Embryonic facial prominence (tissue), 1 donor: ENCODE results near the gene POLR3F.
"Not testable (repeated sequence)": the region's sequence is repeated elsewhere in the genome, so short reads cannot be mapped to it uniquely, and the experiment has no call there.

Experiments
- DNase-seq: peaks from one replicate; pipeline ENCODE4 v3.0.0-alpha.2; 2016; ENCODE audit errors: extremely low spot score

Gene POLR3F

DNA sequence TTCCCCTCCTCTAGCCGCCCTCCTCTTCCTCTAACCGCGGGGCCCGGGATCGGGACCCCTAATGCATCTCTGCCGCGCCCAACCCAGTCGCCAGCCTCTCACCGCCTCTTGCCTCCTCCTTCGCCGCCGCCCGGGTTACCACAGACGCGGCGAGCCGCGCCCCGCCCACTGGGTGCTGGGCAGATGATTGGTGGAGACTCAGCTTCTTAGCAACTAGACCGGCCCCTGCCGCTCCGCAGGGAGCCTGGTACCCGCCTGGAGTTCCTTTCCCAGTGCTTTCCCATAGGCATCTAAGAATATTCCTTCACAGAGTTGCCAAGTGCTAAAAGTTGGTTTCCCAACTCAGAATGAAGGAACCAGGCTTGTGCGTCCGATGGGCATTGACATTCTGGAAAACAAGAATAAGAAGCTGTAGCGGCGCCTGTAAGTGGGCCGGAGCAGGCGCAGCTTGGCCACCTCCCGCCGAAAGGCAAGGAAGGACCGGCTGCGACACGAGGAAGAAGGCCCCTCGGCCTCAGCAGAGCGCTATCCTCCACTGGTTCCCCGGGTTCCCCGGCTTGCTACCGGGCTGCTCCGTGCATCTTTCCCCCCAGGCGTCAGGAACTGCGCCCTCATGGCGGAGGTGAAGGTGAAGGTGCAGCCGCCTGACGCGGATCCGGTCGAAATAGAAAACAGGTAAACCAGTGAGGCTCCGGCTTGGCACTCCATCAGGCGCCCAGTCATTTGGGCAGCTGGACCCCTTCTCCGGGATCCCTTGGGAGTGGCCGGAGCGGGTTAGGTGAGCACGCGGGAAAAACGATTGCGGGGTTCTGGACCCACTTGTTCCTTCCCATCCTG lies at the start of gene POLR3F, which contains the start of gene DZANK1:
Gene POLR3F (plus strand): TSS at position 497 of the 837 bp plus-strand sequence. CDS start 117 bp downstream, at position 614.
Gene DZANK1 (minus strand): TSS at position 137 of the 837 bp plus-strand sequence. CDS start 1,672 bp downstream, outside the sequence.
- DNase-seq, result peak; percentile 95

- no peak for DNase-seq
Measured at GRCh38 chr20:18421608-18422007, 45.6 kb upstream of the POLR3F start.

- DNase-seq, result no peak
Measured at GRCh38 chr20:18427214-18427613, 40.0 kb upstream of the POLR3F start.

DNA sequence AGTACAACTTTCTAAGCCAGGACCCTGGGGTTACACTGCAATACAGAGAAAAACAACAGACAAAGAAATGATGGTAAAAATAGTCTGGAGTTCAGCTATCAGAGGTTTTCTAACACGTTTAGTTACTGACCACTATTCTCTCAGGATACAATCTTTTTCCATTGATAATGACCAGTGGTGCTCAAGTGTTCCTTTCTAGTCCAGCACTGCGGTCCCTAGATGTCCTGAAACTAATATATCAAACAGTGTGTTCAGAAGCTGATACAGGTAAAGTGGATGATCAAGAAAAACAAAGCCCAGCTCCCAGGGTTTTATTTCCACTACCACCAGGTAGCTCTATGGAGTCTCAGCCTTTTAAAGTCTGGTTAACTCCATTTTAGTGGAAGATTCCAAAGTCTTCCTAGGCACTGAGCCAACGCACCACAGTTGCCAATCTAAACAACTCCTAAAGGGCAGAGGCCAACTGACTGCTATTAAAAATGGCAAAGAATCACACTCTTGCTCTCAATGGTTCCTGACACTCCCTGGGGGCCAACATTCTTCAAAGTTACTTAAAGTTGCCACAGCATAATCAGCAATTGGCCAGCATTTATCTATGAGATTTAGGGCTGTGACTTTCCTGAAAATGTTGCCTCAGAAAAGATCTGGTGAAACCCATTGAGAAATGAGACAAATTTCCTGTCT lies 38.6 kb upstream of the POLR3F start:
- no peak for DNase-seq

- DNase-seq, result no peak
Measured at GRCh38 chr20:18430172-18430826, 36.9 kb upstream of the POLR3F start.

DNA sequence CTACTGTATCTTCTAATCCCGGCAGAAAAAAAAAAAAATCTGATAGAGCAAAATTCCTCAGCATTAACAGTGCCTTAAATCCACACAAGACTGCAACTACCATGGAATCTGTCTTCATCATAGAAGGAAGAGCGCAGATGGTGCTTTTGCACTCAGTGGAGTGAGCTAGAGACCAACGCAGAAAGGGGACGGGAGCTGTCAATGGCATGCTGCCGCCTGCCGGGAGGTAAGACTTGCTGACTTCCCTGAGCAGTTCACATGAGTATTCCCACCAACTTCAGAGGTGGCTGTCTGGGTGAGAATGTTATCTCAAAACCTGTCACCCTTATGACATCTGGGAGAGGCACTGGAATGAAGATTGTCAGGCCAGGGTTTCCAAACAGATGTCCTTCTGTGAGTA lies 36.0 kb upstream of the POLR3F start:
- DNase-seq, result no peak

DNA sequence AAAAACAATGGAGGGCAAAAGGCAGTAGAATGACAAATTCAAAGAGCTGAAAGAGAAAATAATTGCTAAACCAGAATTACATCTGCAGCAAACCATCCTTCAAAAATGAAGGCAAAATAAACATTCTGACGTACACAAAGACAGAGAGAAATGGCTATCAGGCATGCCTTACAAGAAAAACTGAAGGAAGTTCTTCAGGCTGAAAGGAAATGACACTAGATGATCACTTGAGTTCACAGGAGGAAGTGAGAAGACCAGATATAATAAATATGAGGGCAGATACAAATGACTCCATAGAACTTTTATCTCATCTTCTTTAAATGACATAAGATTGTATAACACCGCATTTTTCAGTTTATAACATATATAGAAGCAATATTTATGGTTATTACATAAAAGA lies 30.3 kb upstream of the POLR3F start:
- no peak for DNase-seq

- no peak for DNase-seq
Measured at GRCh38 chr20:18440403-18440802, 26.8 kb upstream of the POLR3F start.

GRCh38 chr20:18443886-18444285 lies 23.3 kb upstream of the POLR3F start:
- no peak for DNase-seq

DNA sequence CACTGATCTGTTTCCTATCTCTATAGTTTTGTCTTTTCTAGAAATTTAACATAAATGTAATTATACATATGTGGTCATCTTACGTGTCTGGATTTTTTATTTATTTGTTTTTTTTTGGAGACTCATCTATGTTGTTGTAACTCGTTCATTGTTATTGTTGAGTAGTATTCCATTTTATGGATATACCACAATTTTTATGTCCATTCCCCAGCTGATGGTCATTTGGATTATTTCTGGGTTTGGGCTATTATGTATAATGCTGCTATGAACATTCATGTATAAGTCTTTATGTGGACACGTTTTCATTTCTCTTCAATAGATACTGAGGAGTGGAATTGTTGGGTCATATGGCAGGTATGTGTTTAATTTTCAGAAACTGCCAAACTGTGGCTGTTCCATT lies 10.6 kb upstream of the POLR3F start:
- no peak for DNase-seq

DNA sequence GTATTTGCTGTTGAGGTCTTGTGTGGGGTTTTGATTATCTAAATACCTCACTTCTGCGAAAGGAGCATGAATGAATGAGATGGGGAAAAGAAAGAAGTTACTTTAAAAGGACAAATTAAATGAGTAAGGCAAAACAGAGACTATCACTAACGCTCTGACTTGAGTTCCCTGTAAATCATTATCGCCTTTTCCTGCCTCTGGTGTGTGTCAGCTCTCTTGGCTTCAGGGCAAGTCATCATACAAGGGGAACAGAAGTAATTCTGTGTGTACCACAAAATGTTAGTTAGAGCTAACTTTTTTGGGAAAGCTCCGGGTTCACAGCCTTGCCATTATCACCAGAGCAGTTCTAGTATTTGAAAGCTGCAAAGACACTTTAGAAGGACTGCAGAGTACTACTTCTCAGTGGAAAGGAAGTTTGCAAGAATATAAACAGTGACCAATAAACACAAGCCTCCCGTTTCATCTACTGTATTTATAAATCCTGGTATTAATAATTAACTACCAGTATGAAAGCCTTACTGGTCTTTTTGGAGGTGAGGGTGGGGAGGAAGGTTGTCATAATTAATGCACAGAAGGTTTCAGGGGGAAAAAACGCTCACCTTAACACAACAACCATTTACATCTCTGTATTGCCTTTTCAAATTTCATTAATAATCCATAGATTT lies 1.5 kb upstream of the POLR3F start:
- no peak for DNase-seq

- no peak for DNase-seq
Measured at GRCh38 chr20:18466574-18466893, 656 bp upstream of the POLR3F start.

GRCh38 chr20:18477218-18477617 lies 10.0 kb downstream of the POLR3F start:
- no peak for DNase-seq

- no peak for DNase-seq
Measured at GRCh38 chr20:18477821-18478220, 10.6 kb downstream of the POLR3F start.

GRCh38 chr20:18481596-18481995 lies 14.4 kb downstream of the POLR3F start:
- DNase-seq, result no peak

- no peak for DNase-seq
Measured at GRCh38 chr20:18488301-18488700, 21.1 kb downstream of the POLR3F start.

DNA sequence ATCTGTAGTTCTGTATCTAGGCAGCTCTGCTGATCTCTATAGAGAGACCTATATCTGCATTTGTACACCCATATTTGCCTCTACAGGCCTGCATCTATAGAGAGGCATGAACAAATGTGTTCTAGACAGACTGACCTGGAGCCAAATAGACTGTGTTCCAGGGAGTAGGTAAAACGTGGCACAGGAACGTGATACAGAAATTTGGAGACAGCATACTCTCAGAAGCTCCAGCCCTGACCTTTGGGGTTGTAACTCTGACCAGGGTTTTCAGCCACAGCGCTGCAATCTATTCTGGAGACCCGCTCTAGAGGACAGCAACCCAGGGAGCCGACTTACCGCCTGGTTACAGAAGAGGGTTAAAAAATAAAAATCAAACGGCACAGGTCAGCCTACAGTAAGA lies 28.9 kb downstream of the POLR3F start:
- no peak for DNase-seq

DNA sequence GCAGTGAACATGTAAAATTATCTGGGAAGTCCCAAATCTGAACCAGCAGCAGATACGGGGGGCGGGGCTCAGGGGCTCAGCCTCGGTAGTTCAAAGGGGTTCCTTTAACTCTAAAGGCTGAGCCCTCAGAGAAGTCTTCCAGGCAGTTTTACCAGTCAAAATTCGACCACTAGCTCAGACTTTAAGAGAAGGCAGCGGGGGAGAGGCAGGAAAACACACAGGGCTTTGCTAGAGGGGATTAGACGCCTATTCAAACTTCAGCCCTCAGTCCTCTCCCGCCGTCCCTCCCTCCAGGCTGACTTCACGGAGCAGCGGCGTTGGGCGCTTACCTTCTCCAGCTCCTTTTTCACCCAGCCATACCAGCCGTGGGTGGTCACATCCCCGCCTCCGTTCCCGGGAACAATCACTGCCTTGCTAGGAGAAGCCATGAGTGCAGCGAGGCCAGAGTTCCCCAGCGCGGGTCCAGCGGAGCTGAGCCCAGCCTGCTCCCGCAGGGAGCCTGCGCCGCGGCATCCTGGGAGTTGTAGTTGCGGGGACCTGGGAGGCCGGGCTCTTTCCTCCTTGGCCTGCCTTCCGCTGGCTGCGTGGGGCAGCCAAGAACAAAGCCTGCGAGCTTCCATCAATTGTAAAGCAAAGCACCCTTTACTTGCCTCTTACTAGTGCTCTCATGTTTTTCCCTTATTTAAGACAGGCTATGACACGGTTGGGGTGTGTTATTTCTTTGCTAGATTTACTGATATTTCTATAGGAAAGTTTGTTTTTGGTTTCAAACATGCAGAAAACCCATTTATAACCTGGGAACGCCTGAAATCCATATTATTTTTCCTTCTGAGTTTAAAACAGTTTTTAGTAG lies 29.8 kb downstream of the POLR3F start, which contains the start of gene RBBP9:
Gene RBBP9 (minus strand): TSS at position 486 of the 853 bp plus-strand sequence. CDS start 58 bp downstream, at position 428.
- DNase-seq, result peak; percentile 78

DNA sequence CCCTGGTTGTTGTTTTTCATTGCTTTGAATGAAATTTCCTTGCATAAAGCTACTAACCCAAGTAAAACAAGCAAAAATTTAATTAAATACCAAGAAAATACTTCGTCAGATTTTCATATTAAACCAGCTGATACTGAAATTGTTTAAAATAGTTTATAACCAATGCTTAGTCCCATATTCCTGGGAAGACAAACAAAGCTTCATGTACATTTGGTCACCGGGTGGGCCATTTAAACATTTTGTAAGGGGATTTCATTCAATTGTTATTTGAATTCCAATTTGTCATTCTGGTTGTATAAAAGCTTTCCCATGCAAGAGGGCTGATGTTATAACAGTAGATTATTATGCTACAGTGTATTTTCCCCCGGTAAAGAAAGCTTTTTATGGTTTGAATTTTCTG lies 30.4 kb downstream of the POLR3F start:
- DNase-seq, result no peak

DNA sequence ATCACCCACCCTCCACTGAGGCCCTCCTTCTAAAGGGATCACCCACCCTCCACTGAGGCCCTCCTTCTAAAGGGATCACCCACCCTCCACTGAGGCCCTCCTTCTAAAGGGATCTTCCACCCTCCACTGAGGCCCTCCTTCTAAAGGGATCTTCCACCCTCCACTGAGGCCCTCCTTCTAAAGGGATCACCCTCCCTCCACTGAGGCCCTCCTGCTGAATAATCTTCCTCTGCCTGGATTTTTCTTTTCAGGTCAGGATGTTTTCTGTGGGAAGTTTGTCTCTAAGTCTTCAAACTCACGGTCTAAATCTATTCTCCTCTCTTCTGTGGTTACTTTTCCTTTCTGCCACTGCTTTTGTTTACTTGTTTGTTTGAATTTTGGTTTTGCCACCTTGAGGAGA lies 34.5 kb downstream of the POLR3F start:
- DNase-seq, result not testable (repeated sequence)

DNA sequence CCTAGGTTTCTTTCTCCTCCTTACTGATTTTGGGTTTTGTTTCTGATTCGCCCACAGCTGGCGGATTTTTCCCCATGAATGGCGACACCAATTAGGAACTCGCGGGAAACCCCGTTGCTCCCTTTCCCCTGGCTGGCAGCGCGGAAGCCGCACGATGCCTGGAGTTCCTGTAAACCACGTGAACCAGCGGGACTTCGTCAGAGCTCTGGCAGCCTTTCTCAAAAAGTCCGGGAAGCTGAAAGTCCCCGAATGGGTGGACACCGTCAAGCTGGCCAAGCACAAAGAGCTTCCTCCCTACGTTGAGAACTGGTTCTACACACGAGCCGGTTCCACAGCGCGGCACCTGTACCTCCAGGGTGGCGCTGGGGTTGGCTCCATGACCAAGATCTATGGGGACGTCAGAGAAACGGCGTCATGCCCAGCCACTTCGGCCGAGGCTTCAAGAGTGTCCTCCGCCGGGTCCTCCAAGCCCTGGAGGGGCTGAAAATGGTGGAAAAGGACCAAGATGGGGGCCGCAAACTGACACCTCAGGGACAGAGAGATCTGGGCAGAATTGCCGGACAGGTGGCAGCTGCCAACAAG lies 37.4 kb downstream of the POLR3F start:
- DNase-seq, result no peak
